CD14-positive monocyte (primary cell): ENCODE data around the gene IZUMO2. TPM values are rescaled to one million over a fixed set of nuclear protein-coding genes. Genes with fewer than 3 reads are reported as not detected.

Experiments
- DNase-seq, 3 donors: peaks; one replicate each; pipeline ENCODE4 v3.0.0-alpha.2; 2011 to 2022
- H2AFZ ChIP-seq: 2 replicates; pipeline ENCODE4 v1.6.0; 2012; ENCODE audit warnings: mild to moderate bottlenecking, low read depth, low read length, inconsistent platforms; ENCODE audit not compliant: insufficient read depth, poor library complexity, severe bottlenecking
- H3K27ac ChIP-seq, 2 donors: 1 replicate in 1 of 2; 2 replicates in 1 of 2; pipeline ENCODE4 v1.5.1; 2012 to 2013; ENCODE audit warnings: low read length in 2 of 2, control low read depth in 1 of 2, inconsistent platforms in 1 of 2, low read depth in 1 of 2, mild to moderate bottlenecking in 1 of 2
- H3K27me3 ChIP-seq, 2 donors: one replicate each; pipeline versions ENCODE4 v1.6.0 to v1.6.1; 2011 to 2013; ENCODE audit warnings: low read length in 2 of 2; ENCODE audit not compliant: control insufficient read depth in 2 of 2, insufficient read depth in 2 of 2
- H3K36me3 ChIP-seq, 2 donors: replicated peaks in 1 of 2; 1 replicate in 1 of 2; 2 replicates in 1 of 2; pipeline versions ENCODE4 v1.5.1 to v1.6.1; 2012 to 2013; ENCODE audit warnings: low read length in 2 of 2, control low read depth in 1 of 2, inconsistent platforms in 1 of 2, mild to moderate bottlenecking in 1 of 2; ENCODE audit not compliant: insufficient read depth in 2 of 2, control insufficient read depth in 1 of 2
- H3K4me1 ChIP-seq, 2 donors: 1 replicate in 1 of 2; 2 replicates in 1 of 2; pipeline versions ENCODE4 v1.5.1 to v1.6.1; 2012 to 2013; ENCODE audit warnings: low read length in 2 of 2, control low read depth in 1 of 2, inconsistent platforms in 1 of 2, mild to moderate bottlenecking in 1 of 2, moderate library complexity in 1 of 2; ENCODE audit not compliant: insufficient read depth in 2 of 2, control insufficient read depth in 1 of 2
- H3K4me2 ChIP-seq: replicated peaks from 2 replicates; pipeline ENCODE3; 2012; ENCODE audit warnings: low read length, moderate library complexity, mild to moderate bottlenecking; ENCODE audit not compliant: poor library complexity, severe bottlenecking; ENCODE audit errors: extremely low read depth
- H3K4me3 ChIP-seq, 3 experiments: fragments of 200-600 bp in 1 of 3; sonication (generic) in 1 of 3; replicated peaks in 1 of 3; 1 replicate in 2 of 3; 2 replicates in 1 of 3; pipeline ENCODE4 v1.5.1; 2011 to 2013; ENCODE audit warnings: low read length in 3 of 3, mild to moderate bottlenecking in 3 of 3, control low read depth in 2 of 3, low read depth in 2 of 3, inconsistent platforms in 1 of 3, moderate library complexity in 1 of 3
- H3K79me2 ChIP-seq: 2 replicates; pipeline ENCODE4 v1.6.0; 2012; ENCODE audit warnings: mild to moderate bottlenecking, control low read depth, inconsistent platforms, low read length, moderate library complexity; ENCODE audit not compliant: insufficient read depth
- H3K9ac ChIP-seq: 2 replicates; pipeline ENCODE4 v1.6.0; 2017; ENCODE audit warnings: low read length, mild to moderate bottlenecking; ENCODE audit not compliant: insufficient read depth, poor library complexity, severe bottlenecking
- H3K9me3 ChIP-seq, 2 donors: replicated peaks in 1 of 2; 1 replicate in 1 of 2; 2 replicates in 1 of 2; pipeline versions ENCODE4 v1.5.1 to v1.6.1; 2012 to 2013; ENCODE audit warnings: low read length in 2 of 2, control low read depth in 1 of 2; ENCODE audit not compliant: control insufficient read depth in 1 of 2, insufficient read depth in 1 of 2
- H4K20me1 ChIP-seq: 2 replicates; pipeline ENCODE4 v1.6.0; 2012; ENCODE audit warnings: mild to moderate bottlenecking, low read length, control low read depth, moderate library complexity; ENCODE audit not compliant: insufficient read depth
- H3K27ac Mint-ChIP-seq, 7 donors: one replicate each; pipeline ENCODE4 v1.8.0; 2020; ENCODE audit warnings: mild to moderate bottlenecking in 7 of 7, mixed read lengths in 7 of 7, moderate library complexity in 6 of 7, inconsistent platforms in 2 of 7
- H3K27me3 Mint-ChIP-seq, 3 donors: one replicate each; pipeline ENCODE4 v1.8.0; 2021 to 2022; ENCODE audit warnings: low read depth in 3 of 3, mild to moderate bottlenecking in 3 of 3, mixed read lengths in 3 of 3, moderate library complexity in 3 of 3, inconsistent platforms in 1 of 3
- H3K36me3 Mint-ChIP-seq, 2 donors: one replicate each; pipeline ENCODE4 v1.8.0; 2020; ENCODE audit warnings: mixed read lengths in 2 of 2, inconsistent platforms in 1 of 2, mild to moderate bottlenecking in 1 of 2
- H3K4me1 Mint-ChIP-seq: one replicate; pipeline ENCODE4 v1.8.0; 2020; ENCODE audit warnings: mild to moderate bottlenecking, mixed read lengths
- H3K4me3 Mint-ChIP-seq, 2 donors: one replicate each; pipeline ENCODE4 v1.8.0; 2020; ENCODE audit warnings: mild to moderate bottlenecking in 2 of 2, mixed read lengths in 2 of 2, moderate library complexity in 1 of 2
- H3K9me3 Mint-ChIP-seq, 7 donors: one replicate each; pipeline ENCODE4 v1.8.0; 2020 to 2022; ENCODE audit warnings: mixed read lengths in 7 of 7, mild to moderate bottlenecking in 6 of 7, moderate library complexity in 6 of 7, inconsistent platforms in 2 of 7
- WGBS: methylation state at CpG from one replicate; pipeline ENCODE4 v1.1.5; 2013; ENCODE audit warnings: missing lambda C conversion rate; ENCODE audit not compliant: insufficient coverage; 5-methylcytosine and 5-hydroxymethylcytosine counted together
- intact Hi-C, 2 donors: fragments of 100-400 bp; cut with micrococcal nuclease; formaldehyde crosslinking; loops; one replicate each; pipeline versions ENCODE4 v1.15.0 to v1.15.1; 2023
- polyA plus RNA-seq, 3 donors: library from polyadenylated mRNA; depleted of rRNA in 1 of 3; unstranded in 2 of 3; stranded (reverse) in 1 of 3; fragments of 300-500 nt in 2 of 3; fragments of >200 nt in 1 of 3; fragmentation: Illumina TruSeq in 2 of 3; gene quantifications; 1 replicate in 2 of 3; 2 replicates in 1 of 3; pipeline ENCODE4 v1.2.3, GENCODE V29; 2012 to 2021
- TF ChIP-seq, protein P1 (sequence below): fragments of 200-600 bp; IDR thresholded peaks from one replicate; pipeline ENCODE4 v1.8.0; 2022; ENCODE audit warnings: antibody characterized with exemption, mild to moderate bottlenecking

The IZUMO2 gene
- polyA plus RNA-seq, 3 donors, result not detected

DNA sequence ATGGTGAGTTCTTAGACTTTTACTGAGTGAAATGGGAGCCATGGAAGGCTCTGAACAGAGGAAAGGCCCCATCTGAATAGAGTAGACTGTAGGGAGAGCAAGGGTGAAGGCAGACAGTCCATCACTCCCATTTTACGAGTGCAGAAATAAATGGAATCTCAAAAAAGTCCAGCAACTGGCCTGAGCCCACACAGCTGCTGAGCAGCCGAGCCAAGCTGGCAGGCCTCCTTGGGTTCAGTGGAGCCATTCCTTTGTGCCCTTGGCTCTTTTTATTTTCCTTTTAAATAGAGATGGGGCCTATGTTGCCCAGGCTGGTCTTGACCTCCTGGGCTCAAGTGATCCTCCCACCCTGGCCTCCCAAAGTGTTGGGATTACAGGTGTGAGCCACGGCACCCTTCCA, 39.3 kb upstream of the IZUMO2 start:
- Mint-ChIP-seq H3K27ac (no peak overlapping the region), H3K27me3 (peaks cover 60 to 72% (median 64%) of the 10 kb centered on the region in 3 donors), H3K4me1 (no peaks in the 10 kb centered on the region), H3K9me3 (peaks cover 0 to 16% (median 8%) of the 10 kb centered on the region in 7 donors), H3K4me3 (peak overlapping the region in 1 of 2 donors; percentile 18), H3K36me3 (no peaks in the 10 kb centered on the region)
- TF ChIP-seq, protein P1, sequence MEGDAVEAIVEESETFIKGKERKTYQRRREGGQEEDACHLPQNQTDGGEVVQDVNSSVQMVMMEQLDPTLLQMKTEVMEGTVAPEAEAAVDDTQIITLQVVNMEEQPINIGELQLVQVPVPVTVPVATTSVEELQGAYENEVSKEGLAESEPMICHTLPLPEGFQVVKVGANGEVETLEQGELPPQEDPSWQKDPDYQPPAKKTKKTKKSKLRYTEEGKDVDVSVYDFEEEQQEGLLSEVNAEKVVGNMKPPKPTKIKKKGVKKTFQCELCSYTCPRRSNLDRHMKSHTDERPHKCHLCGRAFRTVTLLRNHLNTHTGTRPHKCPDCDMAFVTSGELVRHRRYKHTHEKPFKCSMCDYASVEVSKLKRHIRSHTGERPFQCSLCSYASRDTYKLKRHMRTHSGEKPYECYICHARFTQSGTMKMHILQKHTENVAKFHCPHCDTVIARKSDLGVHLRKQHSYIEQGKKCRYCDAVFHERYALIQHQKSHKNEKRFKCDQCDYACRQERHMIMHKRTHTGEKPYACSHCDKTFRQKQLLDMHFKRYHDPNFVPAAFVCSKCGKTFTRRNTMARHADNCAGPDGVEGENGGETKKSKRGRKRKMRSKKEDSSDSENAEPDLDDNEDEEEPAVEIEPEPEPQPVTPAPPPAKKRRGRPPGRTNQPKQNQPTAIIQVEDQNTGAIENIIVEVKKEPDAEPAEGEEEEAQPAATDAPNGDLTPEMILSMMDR, result no peak
- H3K9ac ChIP-seq, result no peak overlapping the region
- no peak overlapping the region for H3K4me3 ChIP-seq
- intact Hi-C loops, result no loop called here
- H2AFZ ChIP-seq, result no peak overlapping the region
- 100% methylated on average over 2 of the region's 3 CpGs for WGBS
- peaks cover 37 to 58% of the 10 kb centered on the region in 2 donors for H3K27me3 ChIP-seq
- H3K4me2 ChIP-seq, result no peak overlapping the region
- H3K27ac ChIP-seq, result no peak overlapping the region
- H3K9me3 ChIP-seq, result peaks cover 9 to 19% of the 10 kb centered on the region in 2 donors
- H4K20me1 ChIP-seq, result no peaks in the 10 kb centered on the region
- H3K36me3 ChIP-seq, result no peaks in the 10 kb centered on the region
- H3K79me2 ChIP-seq, result no peaks in the 10 kb centered on the region
- H3K4me1 ChIP-seq, result peaks cover 0 to 6% of the 10 kb centered on the region in 2 donors
- no peak for DNase-seq

DNA sequence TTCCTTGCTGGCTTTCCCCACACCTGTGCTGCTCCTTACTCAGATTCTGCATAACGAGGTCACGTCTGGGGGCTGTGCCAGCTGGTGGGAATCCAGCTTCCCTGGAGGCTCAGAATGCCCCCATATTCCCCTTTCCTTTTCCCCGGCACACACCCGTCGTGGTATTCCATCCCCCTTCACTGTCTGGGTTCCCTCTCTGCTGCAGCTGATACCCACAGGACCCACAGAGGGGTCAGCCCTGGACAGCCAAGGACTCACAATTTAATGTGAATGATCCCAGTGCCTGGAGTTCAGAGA, 36.1 kb upstream of the IZUMO2 start:
- TF ChIP-seq, protein P1, result no peak
- no peak overlapping the region for H3K9ac ChIP-seq
- Mint-ChIP-seq H3K4me1 (no peaks in the 10 kb centered on the region), H3K9me3 (peaks cover 0 to 10% (median 4%) of the 10 kb centered on the region in 7 donors), H3K27me3 (peaks cover 39 to 49% (median 39%) of the 10 kb centered on the region in 3 donors), H3K4me3 (no peak overlapping the region), H3K36me3 (no peaks in the 10 kb centered on the region), H3K27ac (peak overlapping the region in 1 of 7 donors; percentile 3)
- H3K9me3 ChIP-seq, result peaks cover 9 to 15% of the 10 kb centered on the region in 2 donors
- H3K4me1 ChIP-seq, result peaks cover 0 to 6% of the 10 kb centered on the region in 2 donors
- DNase-seq, result no peak
- no peaks in the 10 kb centered on the region for H3K79me2 ChIP-seq
- no peak overlapping the region for H3K4me3 ChIP-seq
- intact Hi-C loops, result no loop called here
- no peak overlapping the region for H2AFZ ChIP-seq
- 11% methylated on average over 3 of the region's 5 CpGs for WGBS
- H3K27ac ChIP-seq, result no peak overlapping the region
- no peaks in the 10 kb centered on the region for H4K20me1 ChIP-seq
- no peaks in the 10 kb centered on the region for H3K36me3 ChIP-seq
- H3K27me3 ChIP-seq, result peaks cover 25 to 35% of the 10 kb centered on the region in 2 donors
- H3K4me2 ChIP-seq, result no peak overlapping the region
